D721Med (cell line): Measurements from ENCODE around the gene GAA.

Experiments used
- DNase-seq: peaks from one replicate; pipeline ENCODE4 v3.0.0; 2011; ENCODE audit warnings: low spot score; ENCODE audit not compliant: insufficient read length
- FAIRE-seq: peaks from 2 replicates; lab custom pipeline; 2011; peaks lifted over from hg19 to GRCh38; lab: Jason Lieb, UNC
- TF ChIP-seq, protein P1 (sequence below): IDR thresholded peaks from 2 replicates; pipeline ENCODE4 v1.5.1; 2012; ENCODE audit warnings: mild to moderate bottlenecking, control low read depth; ENCODE audit not compliant: insufficient read depth; ENCODE audit errors: missing control alignments

The GAA gene

DNA sequence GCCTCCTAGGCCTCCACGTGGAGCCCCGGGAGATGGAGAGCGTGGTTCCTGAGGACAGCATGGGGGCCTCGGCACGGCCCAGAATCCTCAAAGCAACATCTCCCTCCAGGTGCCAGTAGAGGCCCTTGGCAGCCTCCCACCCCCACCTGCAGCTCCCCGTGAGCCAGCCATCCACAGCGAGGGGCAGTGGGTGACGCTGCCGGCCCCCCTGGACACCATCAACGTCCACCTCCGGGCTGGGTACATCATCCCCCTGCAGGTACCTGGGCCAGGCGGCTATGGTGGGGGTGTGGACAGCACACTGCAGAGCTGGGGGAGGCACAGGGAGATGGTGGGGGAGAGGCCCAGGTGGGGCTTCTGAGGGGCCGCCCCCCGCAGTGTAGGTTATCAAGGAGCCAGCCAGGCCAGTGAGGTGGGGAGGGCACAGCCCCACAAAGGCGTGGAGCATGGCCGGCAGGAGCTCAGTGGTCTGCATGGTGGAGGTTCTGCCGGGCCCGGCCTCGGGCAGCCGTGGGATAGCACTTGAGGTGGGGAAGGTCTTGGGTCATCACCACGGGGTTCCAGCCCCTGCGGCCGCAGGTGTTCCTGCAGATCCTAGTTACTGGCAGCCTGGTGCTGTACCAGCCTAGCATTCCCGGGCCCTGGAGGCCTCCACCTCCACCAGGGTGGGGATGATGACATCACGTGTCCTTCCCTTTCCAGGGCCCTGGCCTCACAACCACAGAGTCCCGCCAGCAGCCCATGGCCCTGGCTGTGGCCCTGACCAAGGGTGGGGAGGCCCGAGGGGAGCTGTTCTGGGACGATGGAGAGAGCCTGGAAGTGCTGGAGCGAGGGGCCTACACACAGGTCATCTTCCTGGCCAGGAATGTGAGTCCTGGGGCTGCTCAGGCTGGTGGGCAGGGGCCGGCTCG lies 16.4 kb downstream of the GAA start:
- FAIRE-seq, result no peak
- TF ChIP-seq, protein P1, sequence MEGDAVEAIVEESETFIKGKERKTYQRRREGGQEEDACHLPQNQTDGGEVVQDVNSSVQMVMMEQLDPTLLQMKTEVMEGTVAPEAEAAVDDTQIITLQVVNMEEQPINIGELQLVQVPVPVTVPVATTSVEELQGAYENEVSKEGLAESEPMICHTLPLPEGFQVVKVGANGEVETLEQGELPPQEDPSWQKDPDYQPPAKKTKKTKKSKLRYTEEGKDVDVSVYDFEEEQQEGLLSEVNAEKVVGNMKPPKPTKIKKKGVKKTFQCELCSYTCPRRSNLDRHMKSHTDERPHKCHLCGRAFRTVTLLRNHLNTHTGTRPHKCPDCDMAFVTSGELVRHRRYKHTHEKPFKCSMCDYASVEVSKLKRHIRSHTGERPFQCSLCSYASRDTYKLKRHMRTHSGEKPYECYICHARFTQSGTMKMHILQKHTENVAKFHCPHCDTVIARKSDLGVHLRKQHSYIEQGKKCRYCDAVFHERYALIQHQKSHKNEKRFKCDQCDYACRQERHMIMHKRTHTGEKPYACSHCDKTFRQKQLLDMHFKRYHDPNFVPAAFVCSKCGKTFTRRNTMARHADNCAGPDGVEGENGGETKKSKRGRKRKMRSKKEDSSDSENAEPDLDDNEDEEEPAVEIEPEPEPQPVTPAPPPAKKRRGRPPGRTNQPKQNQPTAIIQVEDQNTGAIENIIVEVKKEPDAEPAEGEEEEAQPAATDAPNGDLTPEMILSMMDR, result no peak

GRCh38 chr17:80118601-80119270 lies 17.4 kb downstream of the GAA start:
- TF ChIP-seq, protein P1, result no peak
- no peak for DNase-seq

More for the DNA sequence above, 16.4 kb downstream of the GAA start:
- DNase-seq, result no peak

DNA sequence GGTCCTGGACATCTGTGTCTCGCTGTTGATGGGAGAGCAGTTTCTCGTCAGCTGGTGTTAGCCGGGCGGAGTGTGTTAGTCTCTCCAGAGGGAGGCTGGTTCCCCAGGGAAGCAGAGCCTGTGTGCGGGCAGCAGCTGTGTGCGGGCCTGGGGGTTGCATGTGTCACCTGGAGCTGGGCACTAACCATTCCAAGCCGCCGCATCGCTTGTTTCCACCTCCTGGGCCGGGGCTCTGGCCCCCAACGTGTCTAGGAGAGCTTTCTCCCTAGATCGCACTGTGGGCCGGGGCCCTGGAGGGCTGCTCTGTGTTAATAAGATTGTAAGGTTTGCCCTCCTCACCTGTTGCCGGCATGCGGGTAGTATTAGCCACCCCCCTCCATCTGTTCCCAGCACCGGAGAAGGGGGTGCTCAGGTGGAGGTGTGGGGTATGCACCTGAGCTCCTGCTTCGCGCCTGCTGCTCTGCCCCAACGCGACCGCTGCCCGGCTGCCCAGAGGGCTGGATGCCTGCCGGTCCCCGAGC lies 17.9 kb downstream of the GAA start:
- TF ChIP-seq, protein P1, result no peak
- DNase-seq, result no peak
- no peak for FAIRE-seq

More at GRCh38 chr17:80118601-80119270, 17.4 kb downstream of the GAA start:
- no peak for FAIRE-seq

DNA sequence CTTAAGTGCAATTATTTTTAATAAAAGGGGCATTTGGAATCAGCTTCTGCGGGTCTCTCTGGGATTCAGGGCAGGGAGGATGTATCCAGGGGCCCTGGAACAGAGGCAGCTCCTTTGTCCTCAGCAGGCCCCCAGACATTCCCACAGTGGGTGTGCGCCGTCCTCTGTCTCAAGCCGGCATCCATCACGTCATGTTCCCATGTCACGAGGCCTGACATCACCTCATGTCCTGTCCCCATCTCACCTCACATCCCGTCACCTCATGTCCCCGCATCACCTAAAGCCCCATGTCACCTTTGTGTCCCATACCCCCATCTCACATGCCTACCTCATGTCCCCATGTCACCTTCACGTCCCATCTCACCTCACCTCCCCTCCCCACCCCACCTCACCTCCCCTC lies 18.5 kb downstream of the GAA start:
- TF ChIP-seq, protein P1, result no peak
- no peak for FAIRE-seq
- DNase-seq, result no peak

DNA sequence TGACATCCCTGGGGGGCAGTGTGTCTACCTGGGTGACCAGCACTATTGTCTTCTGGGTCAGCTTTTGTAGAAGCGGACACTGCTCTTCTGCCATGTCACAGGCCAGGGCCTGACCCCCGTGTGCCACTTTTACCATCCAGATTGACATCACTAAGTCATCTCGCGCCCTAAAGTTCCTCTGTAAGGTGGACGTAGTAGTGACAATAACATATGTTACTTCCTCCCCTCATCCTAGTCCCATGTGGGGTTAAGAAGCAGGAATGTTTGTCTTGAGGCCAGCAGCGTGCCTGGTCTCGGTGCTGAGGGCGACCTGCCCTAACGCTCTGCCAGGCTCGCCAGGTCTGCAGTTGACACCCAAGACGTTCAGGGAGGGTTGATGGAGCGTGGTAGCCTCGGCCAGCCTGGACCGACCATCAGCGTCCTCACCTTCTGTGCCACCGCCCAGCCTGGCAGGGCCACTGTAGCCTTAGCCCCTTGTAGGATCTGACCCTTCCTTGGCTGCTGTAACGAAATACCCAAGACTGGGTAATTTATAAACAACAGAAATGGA lies 20.7 kb downstream of the GAA start:
- DNase-seq, result no peak
- TF ChIP-seq, protein P1, result no peak
- no peak for FAIRE-seq

DNA sequence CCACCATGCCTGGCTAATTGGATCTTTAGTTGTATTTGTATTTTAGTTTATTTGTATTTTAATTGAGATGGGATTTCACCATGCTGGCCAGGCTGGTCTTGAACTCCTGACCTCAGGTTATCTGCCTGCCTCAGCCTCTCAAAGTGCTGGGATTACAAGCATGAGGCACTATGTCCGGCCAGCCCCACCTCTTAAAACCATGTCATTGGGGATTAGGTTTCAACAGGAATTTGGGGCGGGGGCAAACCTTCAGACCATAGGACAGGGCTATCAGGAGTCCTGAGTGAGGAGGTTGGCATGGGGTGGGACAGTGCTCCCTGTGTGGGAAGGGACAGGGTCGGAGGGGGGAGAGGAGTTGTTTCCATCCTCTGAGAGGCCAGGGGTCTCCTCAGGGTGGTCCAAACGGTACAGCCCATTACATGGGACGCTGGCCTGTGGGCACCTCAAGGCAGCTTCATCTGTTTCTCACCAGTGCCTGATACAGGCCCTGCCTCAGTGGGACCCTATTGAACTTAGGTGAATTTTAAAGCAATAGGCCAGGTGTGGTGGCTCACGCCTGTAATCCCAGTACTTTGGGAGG lies 21.6 kb downstream of the GAA start:
- TF ChIP-seq, protein P1, result no peak
- DNase-seq (no peak), FAIRE-seq (no peak)
